DOHH2 (cell line): ENCODE data around the gene ZBED3.

Source experiments
- H3F3A ChIP-seq: fragments of 200-600 bp; sonication (generic), shearing (Covaris generic); 2 replicates; pipeline ENCODE4 v1.6.0; 2016; ENCODE audit warnings: antibody characterized with exemption, mild to moderate bottlenecking; ENCODE audit not compliant: control insufficient read depth, insufficient read depth
- H3K27ac ChIP-seq: fragments of 200-600 bp; sonication (generic); 2 replicates; pipeline ENCODE4 v1.5.1; 2014; ENCODE audit warnings: low read depth, mild to moderate bottlenecking, low read length, moderate library complexity
- H3K27me3 ChIP-seq: fragments of 200-600 bp; sonication (generic); 2 replicates; pipeline ENCODE4 v1.6.1; 2014; ENCODE audit warnings: mild to moderate bottlenecking, low read length, mixed read lengths; ENCODE audit not compliant: control insufficient read depth
- H3K36me3 ChIP-seq: fragments of 200-600 bp; sonication (generic); 2 replicates; pipeline ENCODE4 v1.6.1; 2014; ENCODE audit warnings: mild to moderate bottlenecking, low read length, moderate library complexity, mixed read lengths; ENCODE audit not compliant: control insufficient read depth
- H3K4me1 ChIP-seq: fragments of 200-600 bp; sonication (generic); 2 replicates; pipeline ENCODE4 v1.6.1; 2014; ENCODE audit warnings: mild to moderate bottlenecking, low read length, mixed read lengths; ENCODE audit not compliant: control insufficient read depth
- H3K4me2 ChIP-seq: fragments of 200-600 bp; sonication (generic); 2 replicates; pipeline ENCODE4 v1.6.0; 2014; ENCODE audit warnings: mild to moderate bottlenecking, low read length, moderate library complexity
- H3K4me3 ChIP-seq: fragments of 200-600 bp; sonication (generic); 2 replicates; pipeline ENCODE4 v1.5.1; 2014; ENCODE audit warnings: mild to moderate bottlenecking, low read length, mixed read lengths
- H3K79me2 ChIP-seq: fragments of 200-600 bp; sonication (generic); 2 replicates; pipeline ENCODE4 v1.6.1; 2014; ENCODE audit warnings: mild to moderate bottlenecking, low read length, mixed read lengths; ENCODE audit not compliant: control insufficient read depth
- H3K9me2 ChIP-seq: fragments of 200-600 bp; sonication (generic); replicated peaks from 2 replicates; pipeline ENCODE4 v1.6.1; 2014; ENCODE audit warnings: mild to moderate bottlenecking, low read length, mixed read lengths; ENCODE audit not compliant: control insufficient read depth
- H3K9me3 ChIP-seq: fragments of 200-600 bp; sonication (generic); 2 replicates; pipeline ENCODE4 v1.6.1; 2014; ENCODE audit warnings: antibody characterized with exemption, low read length, mixed read lengths; ENCODE audit not compliant: control insufficient read depth, insufficient read depth
- H4K20me1 ChIP-seq: fragments of 200-600 bp; sonication (generic); 2 replicates; pipeline ENCODE4 v1.6.0; 2014; ENCODE audit warnings: low read depth, mild to moderate bottlenecking, antibody characterized with exemption, low read length, moderate library complexity; ENCODE audit not compliant: control insufficient read depth, insufficient read depth
- CTCF ChIP-seq: fragments of 200-600 bp; sonication (generic); IDR thresholded peaks from one replicate; pipeline ENCODE4 v1.5.1; 2014; ENCODE audit warnings: antibody characterized with exemption, mild to moderate bottlenecking, low read depth, low read length; ENCODE audit not compliant: poor library complexity, severe bottlenecking
- EZH2phosphoT487 ChIP-seq: fragments of 200-600 bp; sonication (generic); IDR thresholded peaks from 2 replicates; pipeline ENCODE4 v1.6.1; 2017; ENCODE audit warnings: borderline replicate concordance, mild to moderate bottlenecking, antibody characterized with exemption, low read length, moderate library complexity, mixed read lengths

Gene ZBED3

GRCh38 chr5:77073667-77074066, 13.4 kb downstream of the ZBED3 start:
- peaks cover 5% of the 10 kb centered on the region; the same call in 1 of the 2 replicates for H3F3A ChIP-seq
- no peak overlapping the region for H3K4me3 ChIP-seq
- no peaks in the 10 kb centered on the region for H3K9me2 ChIP-seq
- no peak for TF ChIP-seq CTCF
- TF ChIP-seq EZH2phosphoT487, result no peak
- peaks cover 18% of the 10 kb centered on the region; the same call in 1 of the 2 replicates for H3K36me3 ChIP-seq
- H3K27ac ChIP-seq, result no peak overlapping the region
- H4K20me1 ChIP-seq, result no peaks in the 10 kb centered on the region
- H3K4me1 ChIP-seq, result peaks cover 5% of the 10 kb centered on the region
- H3K27me3 ChIP-seq, result no peaks in the 10 kb centered on the region
- no peaks in the 10 kb centered on the region for H3K9me3 ChIP-seq
- no peak overlapping the region for H3K4me2 ChIP-seq
- no peaks in the 10 kb centered on the region for H3K79me2 ChIP-seq

GRCh38 chr5:77066823-77067442, 20.2 kb downstream of the ZBED3 start:
- Histone ChIP-seq H3F3A (peaks cover 7% of the 10 kb centered on the region; the same call in 1 of the 2 replicates), H3K4me2 (no peak overlapping the region), H3K27me3 (no peaks in the 10 kb centered on the region), H3K79me2 (no peaks in the 10 kb centered on the region), H3K4me3 (no peak overlapping the region), H3K9me3 (no peaks in the 10 kb centered on the region), H4K20me1 (no peaks in the 10 kb centered on the region), H3K27ac (no peak overlapping the region), H3K4me1 (peaks cover 15% of the 10 kb centered on the region), H3K36me3 (peaks cover 65% of the 10 kb centered on the region), H3K9me2 (no peaks in the 10 kb centered on the region)
- TF ChIP-seq EZH2phosphoT487, result no peak
- TF ChIP-seq CTCF, result no peak

GRCh38 chr5:77066184-77066583, 20.9 kb downstream of the ZBED3 start:
- H3K4me1 ChIP-seq, result peaks cover 15% of the 10 kb centered on the region
- no peaks in the 10 kb centered on the region for H3K9me2 ChIP-seq
- H3K27me3 ChIP-seq, result no peaks in the 10 kb centered on the region
- TF ChIP-seq CTCF, result no peak
- TF ChIP-seq EZH2phosphoT487, result no peak
- H3K9me3 ChIP-seq, result no peaks in the 10 kb centered on the region
- H3K79me2 ChIP-seq, result no peaks in the 10 kb centered on the region
- peaks cover 7% of the 10 kb centered on the region; the same call in 1 of the 2 replicates for H3F3A ChIP-seq
- H3K4me3 ChIP-seq, result no peak overlapping the region
- no peaks in the 10 kb centered on the region for H4K20me1 ChIP-seq
- H3K4me2 ChIP-seq, result no peak overlapping the region
- peaks cover 73% of the 10 kb centered on the region for H3K36me3 ChIP-seq
- no peak overlapping the region for H3K27ac ChIP-seq
